ENCODE data around the gene HEYL.
A peak's percentile ranks its signal among the peaks of the same experiment; 100 is the strongest.

The HEYL gene

DNA sequence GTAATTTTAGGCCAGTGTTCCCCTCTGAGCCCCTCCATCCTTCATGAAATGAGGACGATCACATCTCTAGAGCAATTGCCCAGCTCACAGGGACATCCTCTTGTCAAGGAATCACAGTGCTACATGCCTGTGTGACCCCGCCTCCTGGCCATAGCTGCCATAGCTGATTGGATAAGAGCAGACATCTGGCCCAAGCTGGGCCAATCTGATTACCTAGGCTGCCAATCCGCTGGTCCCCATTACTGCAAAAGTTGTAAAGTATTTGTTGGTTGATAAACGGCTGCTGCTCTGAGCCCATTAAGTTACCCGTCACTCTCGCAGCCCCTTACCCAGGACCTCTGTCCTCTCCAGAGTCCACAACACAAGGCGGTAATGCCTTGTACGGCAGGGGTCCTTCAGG is 24.1 kb upstream of the HEYL start:
- DNase-seq: no peak

DNA sequence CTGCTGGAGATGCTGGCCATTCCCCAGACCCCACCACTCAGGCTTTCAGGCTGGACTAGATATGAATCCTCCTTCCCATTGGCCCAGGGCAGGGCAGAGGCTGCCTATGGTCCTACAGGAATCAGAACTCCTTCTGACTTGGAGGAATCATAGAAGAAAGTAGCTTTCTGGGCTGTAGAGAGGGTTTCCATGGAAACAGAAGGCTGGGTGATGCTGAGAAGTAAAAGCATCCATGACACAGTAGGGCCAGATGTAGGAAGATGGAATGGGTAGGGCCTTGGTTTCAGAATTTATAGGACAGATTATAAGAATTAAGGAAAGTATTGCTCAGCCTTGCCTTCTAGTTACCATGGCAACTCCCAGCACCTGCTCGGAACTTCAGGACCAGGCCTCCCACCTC is 23.4 kb upstream of the HEYL start:
- DNase-seq: no peak

- no peak for DNase-seq
Observed at GRCh38 chr1:39659538-39659937, 20.1 kb upstream of the HEYL start.

- DNase-seq: no peak
Observed at GRCh38 chr1:39659110-39659509, 19.7 kb upstream of the HEYL start.

GRCh38 chr1:39657923-39658485 is 18.6 kb upstream of the HEYL start:
- peak; percentile 65 for DNase-seq

- no peak for DNase-seq
Observed at GRCh38 chr1:39657402-39657801, 18.0 kb upstream of the HEYL start.

GRCh38 chr1:39656391-39656790 is 16.9 kb upstream of the HEYL start:
- DNase-seq: no peak

DNA sequence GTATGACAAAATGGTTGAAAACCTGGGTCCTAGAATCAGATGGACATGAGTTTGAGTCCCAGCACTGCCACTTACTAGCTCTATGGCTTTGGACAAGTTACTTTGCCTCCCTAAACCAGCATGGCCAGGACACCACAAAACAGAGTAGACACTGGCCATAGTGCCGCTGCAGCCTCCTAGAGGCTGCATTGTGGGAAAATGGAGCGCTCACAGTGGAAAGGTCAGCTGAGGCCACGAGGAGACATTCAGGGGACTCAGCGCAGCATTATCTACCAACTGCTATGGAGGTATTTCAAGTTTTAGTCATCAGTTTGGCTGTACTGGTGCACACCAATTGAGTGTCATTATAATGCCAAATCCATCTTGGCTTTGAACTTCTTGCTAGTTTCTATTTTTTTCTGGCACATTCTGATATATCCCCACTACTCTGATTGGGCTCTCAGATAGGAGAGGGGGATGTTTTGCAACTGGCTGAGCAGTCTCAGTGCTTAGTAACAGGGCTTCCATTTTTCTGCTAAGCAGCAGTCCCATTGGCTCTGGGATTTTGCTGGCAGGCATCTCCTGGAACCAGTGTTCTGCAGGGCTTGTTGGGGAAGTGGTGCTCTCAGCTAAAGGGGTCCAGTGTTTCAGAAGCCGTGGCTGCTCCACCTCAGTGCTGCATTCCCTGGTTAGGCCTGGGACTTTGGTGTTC is 16.3 kb upstream of the HEYL start:
- no peak for DNase-seq

DNA sequence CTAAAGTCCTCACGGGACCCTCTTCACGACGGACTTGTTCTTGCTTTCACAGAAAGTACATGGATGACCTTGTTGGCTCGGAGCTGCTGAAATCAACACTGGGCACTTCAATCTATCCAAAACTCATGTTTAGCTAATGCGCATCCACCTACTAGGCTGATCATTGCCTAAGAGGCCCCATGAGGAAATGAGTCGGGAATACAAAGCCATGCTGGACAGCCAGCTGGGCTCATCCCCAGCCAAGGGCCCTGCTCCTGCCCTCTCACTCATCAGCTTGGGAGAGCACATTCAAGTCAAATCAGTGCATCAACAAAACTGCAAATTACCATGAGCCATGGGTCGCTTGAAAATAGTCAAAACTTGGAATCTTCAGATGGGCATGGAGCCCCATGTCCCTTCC is 14.8 kb upstream of the HEYL start:
- DNase-seq: no peak

- DNase-seq: peak; percentile 74
Observed at GRCh38 chr1:39653546-39654031, 14.1 kb upstream of the HEYL start.

- no peak for DNase-seq
Observed at GRCh38 chr1:39652554-39652953, 13.1 kb upstream of the HEYL start.

GRCh38 chr1:39652105-39652504 is 12.7 kb upstream of the HEYL start:
- no peak for DNase-seq

DNA sequence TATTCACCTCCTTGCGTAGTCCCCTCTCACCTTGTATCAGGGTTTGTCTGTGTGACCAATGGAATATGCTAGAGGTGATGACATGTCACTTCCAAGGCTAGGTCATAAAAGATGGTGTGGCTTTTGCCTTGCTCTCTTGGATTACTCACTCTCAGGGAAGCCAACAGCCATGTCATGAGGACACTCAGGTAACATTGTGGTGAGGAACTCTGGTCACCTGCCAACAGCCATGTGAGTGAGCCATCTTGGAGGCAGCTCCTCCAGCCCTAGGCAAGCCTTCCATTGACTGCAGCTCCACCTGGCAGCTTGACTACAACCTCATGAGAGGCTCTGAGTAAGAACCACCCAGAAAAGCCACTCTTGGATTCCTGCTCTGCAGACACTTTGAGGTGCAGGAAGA is 11.0 kb upstream of the HEYL start:
- DNase-seq: no peak

DNA sequence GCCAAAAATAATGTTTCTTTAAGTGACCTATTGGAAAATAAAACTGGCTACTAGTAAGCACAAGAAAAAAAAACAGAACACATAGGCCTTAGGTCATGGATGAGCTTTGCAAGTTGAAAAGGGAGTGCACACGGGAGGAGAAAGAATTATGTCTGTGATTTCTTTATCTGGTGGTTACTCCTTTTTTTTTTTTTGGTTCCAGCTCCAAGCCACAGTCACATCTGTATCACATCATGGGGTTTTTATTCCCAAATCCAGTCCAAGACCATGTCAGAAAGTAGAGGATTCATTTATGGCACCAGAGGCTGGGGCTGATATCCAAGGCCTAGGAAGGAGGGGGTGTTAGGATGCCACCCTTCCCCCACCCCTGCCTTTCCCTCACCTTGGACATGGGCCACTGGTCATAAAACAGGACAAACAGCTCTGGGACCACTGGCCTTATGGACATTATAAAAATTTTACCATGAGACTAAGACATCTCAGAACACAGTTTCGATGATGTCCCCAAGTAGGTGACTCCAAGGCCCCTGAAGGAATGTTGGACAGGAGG is 10.3 kb upstream of the HEYL start:
- no peak for DNase-seq

DNA sequence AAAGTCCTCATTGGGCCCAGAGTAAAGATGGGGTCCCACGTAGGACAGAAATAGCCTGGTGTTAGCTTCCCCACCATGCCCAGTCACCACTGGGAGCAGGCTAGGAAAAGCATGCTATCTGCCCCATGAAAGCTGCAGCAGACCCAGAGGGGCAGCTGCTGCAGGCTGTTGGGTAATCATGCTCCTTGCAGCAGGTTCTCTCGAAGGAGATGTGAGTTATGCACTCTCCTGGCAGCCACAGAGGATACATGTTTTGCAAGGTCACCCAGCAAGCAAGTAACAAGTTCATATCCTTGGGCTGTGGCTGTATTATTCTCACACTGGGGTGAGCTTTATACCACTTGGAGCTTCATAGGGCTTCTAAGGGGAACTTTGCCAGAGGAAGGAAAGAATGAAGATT is 9.1 kb upstream of the HEYL start:
- DNase-seq: no peak

DNA sequence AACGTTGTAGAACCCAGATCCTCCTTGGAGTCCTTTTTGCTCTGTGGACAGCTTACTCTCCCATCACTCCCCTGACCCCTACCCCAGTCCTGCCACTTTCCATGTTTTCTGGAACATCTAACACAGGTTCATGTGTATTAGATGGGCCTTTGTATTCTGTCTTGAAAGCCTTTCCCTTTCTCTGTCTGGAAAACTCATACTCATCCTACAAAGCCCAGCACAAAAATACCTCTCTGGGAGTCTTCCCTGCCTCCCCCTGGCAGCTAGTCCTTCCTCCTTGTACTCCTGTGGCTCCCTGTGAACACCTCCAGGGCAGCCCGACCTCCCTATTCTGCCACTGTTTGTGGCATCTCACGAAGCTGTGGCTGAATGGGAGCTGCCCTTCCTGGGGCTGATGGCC is 7.8 kb upstream of the HEYL start:
- no peak for DNase-seq

GRCh38 chr1:39646232-39647081 is 7.0 kb upstream of the HEYL start:
- no peak for DNase-seq

GRCh38 chr1:39645411-39646043 is 6.1 kb upstream of the HEYL start:
- DNase-seq: no peak

- no peak for DNase-seq
Observed at GRCh38 chr1:39643705-39644104, 4.3 kb upstream of the HEYL start.

- DNase-seq: no peak
Observed at GRCh38 chr1:39642796-39643195, 3.4 kb upstream of the HEYL start.

DNA sequence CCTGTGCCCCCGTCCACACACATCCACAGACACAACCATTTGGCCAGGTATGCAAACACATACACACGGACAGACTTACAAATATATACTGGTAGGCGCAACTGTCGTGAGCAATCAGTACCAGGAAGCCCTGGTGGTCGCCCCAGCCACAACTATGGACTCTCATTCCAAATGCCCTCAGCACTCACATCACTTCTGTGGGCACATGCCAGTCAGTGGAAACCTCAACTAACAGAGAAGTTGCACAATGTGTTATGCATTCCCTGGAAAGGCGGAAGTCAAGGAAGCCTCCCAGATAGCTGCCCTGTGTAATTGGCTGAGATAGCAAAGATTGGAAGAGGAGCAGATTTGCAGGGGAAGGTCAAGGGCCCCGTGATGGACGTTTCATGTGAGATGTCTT is 1.4 kb upstream of the HEYL start:
- DNase-seq: no peak

GRCh38 chr1:39638965-39639304 is 508 bp downstream of the HEYL start:
- no peak for DNase-seq

DNA sequence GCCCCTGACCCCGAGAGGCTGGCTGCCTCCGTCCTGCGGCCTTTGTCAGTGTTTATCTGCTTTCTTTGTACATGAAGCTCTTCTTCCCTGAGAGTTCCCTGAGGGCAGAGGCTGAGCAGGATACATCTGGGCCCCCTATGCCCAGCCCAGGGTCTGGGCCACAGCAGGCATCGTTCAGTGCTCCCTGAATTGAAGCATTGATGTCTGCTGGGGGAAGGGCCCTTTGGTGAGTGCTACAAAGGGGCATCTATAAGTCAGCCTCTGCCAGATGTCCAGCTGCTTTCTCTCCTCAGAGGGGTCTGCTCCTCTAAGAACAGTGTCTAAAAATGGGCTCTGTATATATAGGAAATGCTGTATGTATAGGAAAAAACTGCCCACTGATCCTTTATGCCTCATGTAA is 2.1 kb downstream of the HEYL start:
- DNase-seq: no peak

- no peak for DNase-seq
Observed at GRCh38 chr1:39635871-39636210, 3.6 kb downstream of the HEYL start.

Measured in CD4-positive, alpha-beta T cell treated with Interleukin-21 for 1 hour (primary cell).